HG02678 (cell line): ENCODE results near the gene KCNS1.
"Not testable (repeated sequence)": the region's sequence is repeated elsewhere in the genome, so short reads cannot be mapped to it uniquely, and the experiment has no call there.

Experiments used
- ATAC-seq: cut with Tn5 transposase; IDR thresholded peaks from one replicate; pipeline ENCODE4 v1.9.1; 2021; ENCODE audit warnings: mild to moderate bottlenecking, moderate library complexity; ENCODE audit not compliant: unreplicated experiment

Gene KCNS1

DNA sequence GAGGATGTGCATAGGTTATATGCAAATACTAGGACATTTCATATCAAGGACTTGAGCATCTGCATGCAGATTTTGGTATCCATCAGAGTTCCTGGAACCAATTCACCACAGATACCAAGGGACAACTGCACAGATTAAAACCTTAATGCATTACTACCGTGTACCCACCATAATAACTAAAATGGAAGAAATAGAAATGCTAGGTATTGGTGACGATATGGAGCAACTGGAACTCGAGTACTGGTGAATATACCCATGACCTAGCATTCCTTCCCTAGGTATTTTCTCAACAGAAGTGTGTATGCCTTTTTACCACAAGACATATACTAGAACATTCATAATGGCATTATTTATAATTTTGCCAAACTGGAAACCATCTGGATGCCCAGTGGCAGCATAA lies 18.5 kb downstream of the KCNS1 start:
- ATAC-seq: no peak

DNA sequence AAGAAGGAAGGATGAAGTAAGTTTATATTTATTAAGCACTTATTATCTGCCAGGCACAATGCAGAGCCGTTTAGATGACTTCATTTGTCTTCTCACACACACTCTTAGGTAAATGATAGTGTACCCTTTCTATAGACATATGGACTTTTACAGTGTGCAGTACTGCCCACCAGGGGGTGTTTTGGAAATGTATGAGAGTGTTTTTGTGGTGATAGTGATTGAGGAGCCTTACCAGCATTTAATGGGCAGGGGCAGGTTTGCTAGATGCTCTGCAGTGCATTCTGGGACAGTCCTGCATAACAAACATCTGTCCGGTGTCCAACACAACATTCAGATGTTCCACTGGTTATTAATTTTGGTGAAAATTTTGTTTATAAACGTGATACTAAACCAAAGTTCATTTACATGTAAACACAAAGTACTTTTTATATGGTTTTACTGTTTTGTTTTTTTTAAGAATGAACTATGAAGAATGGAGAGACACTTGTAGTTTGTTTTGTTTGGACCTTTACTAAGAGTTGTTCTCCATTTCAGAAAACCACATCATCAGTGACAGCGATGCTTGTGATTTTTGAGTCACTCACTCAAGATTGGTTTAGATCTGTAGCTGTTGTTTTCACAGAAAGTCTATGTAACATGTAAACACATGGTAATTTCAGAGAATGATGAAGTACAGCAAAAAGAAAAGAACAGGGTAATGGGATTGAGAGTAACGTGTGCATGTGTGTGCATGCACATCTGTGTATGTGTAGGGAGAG lies 19.9 kb downstream of the KCNS1 start:
- ATAC-seq: no peak

DNA sequence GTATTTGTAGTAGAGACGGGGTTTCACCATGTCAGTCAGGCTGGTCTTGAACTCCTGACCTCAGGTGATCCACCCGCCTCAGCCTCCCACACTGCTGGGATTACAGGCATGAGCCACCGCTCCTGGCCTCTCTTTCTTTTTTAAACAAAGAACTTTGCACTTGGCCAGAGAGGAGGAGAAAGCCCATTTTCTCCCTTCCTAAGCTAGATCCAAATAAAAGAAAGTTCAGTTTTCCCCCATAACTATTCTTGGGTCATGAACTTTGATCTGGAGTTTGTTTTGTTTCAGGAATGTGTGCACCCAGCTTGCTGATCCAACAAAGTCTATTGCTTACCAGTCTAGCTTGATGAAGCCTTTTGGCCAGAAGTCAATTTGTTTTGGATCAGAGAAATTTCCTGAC lies 23.4 kb downstream of the KCNS1 start:
- no peak for ATAC-seq

DNA sequence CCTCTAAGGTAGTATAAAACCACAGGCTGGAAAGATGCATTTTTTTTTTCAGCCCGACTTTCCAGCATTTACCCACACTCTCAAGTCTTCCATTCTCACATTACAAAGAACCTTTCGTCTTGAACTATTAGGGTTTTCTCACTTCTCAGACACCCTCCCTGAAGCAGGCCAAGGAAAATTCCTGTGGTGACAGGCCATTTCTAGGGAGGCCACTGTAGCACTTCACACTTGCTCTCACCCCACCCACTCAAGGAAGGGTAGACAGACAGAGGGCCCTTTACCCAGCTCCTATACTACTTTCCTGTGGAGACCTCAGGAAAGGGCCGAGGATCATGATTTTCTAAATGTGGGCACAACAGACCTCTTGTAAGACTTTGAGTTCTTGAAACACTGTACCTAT lies 27.7 kb downstream of the KCNS1 start:
- no peak for ATAC-seq

DNA sequence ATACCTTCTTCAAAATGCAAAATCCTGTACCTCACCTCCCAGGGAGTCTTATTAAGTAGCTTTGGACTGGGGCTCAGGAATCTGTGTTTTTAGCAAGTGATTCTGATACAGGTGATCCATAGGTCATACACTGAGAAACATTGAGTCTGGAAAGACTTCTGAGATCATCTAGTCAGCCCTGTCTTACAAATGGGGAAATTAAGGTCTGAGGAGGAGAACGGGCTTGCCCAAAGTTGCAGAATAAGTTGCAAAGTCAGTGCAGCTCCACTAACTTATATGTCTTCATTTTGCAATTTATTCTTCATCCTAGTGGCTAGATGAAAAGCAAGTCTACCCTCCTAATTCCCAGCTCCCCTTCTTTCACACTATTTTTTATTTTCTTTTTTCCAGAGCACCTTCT lies 28.9 kb downstream of the KCNS1 start:
- no peak for ATAC-seq

DNA sequence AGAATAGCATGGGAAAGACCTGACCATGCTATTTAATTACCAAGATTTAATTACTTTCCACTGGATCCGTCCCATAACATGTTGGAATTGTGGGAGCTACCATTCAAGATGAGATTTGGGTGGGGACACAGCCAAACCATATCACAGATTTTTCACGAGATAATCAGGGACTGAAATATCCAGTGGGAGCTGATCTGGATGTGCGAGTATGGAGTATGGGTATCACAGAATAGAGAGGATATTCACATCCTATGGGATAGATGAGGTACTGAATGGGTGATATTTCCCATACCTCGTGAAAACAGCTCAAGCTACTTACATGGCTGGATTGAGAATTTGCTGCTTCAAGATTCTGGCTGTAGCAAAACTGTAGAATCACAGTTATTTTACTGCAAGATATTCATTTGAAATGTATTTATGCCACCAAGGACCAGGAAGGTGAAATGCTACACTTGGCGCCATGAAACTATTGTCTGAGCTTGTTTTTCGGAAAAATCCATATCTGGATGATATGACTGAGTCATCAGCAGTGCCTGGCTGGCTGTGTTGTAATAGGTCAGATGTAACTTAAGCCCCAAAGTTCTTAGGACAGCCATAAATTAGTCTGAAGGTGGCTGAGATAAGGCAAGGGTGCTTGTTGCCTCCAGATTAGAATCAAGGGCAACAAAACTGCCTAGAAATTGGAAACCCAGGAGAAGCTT lies 29.8 kb downstream of the KCNS1 start:
- ATAC-seq: no peak

DNA sequence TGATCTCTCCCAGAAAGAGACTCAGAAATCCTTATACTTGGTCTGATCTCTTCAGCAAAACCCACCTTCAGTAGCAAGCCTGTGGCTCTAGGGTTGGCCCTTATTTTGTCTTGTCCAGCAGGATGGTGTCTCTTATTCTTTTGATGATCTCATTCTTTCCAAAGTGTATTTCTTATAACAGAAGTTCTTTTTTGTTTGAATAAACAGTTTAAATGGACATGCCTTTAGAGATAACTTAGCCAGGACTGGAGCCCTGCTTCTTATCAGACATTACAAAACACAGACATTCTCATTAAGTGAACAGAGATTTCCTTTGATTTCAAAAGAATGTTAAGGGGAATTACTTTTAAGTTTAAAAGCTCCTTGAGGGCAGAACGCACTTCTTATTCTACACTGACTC lies 31.7 kb downstream of the KCNS1 start:
- no peak for ATAC-seq

DNA sequence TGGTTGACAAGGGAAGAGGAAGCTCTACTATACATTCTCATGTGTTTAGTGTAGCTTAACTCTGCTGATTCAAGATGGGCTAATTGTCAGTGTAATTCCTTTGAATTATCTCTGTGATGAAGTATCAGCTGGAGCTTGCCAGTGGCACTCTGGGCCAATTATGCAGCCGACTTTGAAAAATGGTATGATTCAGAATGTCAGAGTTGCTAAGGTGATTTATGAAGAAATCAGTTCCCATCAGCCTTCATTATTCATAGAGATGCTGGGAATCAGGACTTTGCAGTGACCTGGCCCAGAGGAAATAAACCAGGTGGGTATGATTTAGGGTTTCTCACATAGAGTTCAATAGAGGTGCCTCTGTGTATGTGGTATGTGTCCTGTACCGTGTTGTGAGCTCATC lies 33.4 kb downstream of the KCNS1 start:
- no peak for ATAC-seq

DNA sequence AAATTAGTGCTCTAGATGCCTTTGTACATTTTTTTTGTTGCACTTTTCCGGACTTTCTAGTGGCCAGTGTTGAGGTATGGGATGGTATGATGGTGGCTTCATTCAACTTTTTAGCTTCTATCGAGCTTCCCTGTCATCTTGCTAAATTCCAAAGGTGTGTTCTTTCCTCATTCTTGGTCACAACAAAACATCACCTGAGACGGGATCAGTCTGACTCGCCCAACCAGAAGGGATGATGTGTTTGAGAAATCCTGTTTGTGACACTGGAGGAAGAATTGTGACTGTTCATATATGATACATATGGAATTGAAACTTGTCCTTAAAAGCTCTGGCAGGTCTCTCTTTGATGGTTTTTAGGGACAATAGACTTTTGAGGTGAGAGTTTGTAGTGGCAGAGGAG lies 33.8 kb downstream of the KCNS1 start:
- no peak for ATAC-seq

DNA sequence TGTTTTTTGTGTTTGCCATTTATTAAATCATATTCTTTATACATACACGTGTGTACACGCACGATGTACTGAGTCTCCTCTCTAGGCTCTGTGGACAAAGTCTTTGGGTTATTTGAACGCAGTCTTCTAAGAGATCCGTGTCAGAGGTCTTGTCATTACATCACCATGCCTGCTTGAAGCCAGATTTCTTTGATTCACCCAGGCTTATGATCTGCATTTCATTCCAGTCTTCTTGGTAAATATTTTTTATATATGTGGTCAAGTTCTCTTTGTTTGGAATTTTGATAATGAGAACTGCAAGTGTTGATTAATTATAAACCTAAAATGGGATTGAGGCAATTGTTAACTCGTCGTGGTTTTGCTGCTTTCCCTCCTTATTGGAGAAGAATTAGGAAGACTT lies 34.6 kb downstream of the KCNS1 start:
- no peak for ATAC-seq

DNA sequence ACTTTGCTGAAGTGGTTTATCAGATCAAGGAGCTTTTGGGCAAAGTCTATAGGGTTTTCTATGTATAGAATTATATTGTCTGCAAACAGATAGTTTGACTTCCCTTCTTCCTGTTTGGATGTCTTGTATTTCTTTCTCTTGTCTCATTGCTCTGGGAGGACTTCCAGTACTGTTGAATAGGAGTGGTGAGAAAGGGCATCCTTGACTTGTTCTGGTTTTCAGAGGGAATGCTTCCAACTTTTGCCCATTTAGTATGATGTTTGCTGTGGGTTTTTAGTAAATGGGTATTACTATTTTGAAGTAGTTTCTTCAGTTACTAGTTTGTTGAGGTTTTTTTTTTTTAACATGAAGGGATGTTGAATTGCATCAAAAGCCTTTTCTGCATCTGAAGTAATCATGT lies 36.1 kb downstream of the KCNS1 start:
- ATAC-seq: no peak

DNA sequence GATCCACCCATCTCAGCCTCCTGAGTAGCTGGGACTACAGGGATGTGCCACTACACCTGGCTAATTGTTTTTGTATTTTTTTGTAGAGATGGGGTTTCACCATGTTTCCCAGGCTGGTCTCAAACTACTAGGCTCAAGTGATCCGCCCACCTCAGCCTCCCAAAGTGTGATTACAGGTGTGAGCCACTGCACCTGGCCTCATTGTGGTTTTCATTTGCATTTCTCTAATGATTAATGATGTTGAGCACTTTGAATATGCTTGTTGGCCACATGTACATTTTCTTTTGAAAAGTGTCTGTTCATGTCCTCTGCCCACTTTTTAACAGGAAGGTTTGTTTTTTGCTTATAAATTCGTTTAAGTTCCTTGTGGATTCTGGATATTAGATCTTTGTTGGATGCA lies 37.8 kb downstream of the KCNS1 start:
- not testable (repeated sequence) for ATAC-seq

DNA sequence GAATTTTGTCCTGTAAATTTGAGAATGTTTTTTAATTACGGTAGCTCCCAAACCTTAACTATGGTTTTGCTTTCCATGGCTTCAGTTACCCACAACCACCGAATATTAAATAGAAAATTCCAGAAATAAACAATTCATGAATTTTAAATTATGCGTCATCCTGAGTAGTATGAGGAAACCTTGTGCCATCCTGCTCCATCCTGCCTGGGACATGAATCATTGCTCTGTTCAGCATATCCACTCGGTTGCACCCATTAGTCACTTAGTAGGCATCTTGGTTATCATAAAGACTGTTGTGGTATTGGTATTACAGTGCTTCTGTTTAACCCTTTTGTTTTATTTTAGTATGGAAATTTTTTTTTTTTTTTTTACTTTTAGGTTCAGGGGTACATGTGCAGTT lies 39.7 kb downstream of the KCNS1 start:
- no peak for ATAC-seq

DNA sequence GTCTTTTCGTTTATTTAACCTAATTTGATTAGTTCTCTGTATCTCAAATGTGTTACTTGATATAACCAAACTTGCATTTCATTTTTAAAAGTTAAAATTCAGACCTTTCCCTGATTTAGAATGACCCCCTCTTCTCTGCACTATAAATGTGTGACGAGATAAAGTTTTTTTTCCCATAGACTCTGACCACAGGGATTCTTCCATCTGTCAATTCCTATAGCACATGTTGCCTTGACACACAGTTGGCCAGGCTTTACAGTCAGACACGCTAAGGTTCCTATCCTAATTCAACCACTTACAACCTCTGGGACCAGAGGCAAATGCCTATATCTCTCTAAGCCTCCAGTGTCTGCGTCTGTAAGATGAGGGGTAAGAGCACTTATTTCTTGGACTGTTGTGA lies 40.6 kb downstream of the KCNS1 start:
- no peak for ATAC-seq

DNA sequence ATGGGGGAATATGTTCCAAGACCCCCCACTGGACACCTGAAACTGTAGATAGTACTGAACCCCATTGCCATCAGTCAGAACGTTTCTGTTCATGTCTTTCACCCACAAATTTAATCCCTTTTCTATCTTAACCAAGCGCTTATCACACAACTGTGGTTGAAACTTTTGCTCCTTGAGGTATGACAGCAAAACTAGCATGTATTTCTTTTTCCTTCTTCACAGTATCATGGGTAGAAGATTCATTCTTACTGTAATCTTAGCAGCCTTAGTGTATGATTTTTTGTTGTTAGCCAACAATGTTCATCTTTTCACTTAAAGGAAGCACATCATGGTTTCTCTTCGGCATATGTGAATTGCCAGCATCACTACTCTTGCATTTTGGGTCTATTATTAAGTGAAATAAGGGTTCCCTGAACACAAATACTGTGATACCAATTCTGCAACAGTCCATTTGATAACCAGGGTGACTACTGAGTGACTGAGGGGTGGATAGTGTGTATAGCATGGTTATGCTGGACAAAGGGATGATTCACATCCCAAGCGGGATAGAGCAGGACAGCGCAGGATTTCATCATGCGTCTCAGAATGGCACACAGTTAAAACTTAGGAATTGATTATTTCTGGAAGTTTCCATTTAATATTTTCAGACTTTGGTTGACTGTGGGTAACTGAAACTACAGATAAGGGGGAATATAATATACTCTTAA lies 41.8 kb downstream of the KCNS1 start:
- no peak for ATAC-seq

DNA sequence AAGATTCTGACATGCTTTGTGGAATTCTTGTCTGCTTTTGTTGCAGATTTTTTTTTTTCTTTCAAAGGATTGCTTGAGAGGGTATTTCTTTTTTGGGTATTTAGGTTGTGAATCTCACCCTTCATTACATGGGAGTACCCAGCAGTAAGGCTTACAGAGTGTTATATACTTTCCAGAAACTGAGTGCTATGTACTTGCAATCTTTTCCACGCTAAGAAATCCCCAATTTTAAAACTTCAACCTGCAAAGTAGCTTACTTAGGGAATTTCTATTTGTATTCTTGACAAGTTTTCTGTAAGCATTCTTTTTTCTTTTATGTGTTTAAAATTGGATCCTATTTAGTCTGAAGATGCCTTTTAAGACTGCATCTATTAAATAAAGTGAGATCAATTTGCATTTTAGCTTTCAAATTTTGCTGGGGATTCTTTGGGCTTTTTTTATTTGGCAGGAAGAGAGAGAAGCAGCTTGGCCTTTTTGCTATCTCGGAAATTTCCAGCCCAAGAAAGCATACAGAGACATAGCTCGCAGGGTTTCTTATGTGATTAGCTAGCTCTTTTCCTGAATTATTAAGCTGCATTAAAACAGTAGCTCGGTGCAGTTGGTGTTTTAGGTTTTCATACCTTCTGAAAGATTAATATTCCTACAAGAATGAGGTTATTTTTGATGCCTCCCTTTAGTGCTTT lies 42.6 kb downstream of the KCNS1 start:
- no peak for ATAC-seq

DNA sequence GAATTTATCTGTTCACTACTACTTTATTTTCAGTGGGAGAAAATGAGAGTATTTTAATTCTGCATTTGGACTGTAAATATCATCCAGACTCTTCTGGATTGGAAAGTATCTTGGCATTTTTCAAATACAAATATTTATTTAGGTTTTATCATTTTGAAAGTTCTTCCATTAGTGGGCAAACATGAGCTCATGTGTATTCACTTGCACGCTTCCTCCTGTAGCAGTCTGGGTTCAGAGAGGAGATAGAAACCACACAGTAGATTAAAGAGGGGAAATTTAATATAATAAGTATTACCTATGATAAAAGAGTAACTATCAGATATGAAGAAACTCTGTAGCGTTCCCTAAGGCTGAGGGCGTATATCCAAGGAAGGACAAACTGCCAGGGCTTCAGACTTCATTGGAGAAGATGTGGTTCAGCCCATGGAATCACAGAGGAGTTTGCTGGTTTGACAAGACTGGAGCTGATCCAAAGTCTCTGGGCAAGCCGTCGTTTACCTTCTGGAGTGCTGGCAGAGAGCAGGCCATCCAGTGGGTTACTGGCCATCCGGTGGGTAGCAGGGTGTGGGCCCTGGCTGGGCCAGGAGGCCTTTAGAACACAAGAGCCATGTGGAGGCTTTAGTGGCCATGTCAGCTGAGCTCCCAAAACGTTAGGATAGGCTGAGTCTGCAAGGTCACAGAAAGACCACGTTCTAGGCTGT lies 44.3 kb downstream of the KCNS1 start:
- ATAC-seq: no peak

DNA sequence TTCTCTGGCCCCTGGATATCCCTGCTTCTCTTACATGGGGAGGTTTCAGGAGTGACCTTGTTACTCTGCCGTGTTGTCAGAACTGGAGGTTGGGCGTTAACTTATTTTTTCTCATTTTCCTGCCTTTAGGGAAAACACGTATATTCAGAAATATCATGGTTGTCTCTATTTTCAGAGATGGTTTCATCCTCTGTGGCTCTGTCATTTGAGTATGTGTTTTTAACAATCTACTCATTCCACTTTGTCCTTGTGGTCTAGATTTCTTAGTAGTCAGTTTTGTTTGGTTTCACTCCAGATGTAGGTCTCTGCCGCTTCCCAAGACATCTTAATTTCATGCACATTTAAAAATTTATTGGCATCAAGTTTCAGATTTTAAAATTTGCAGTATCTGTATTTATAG lies 45.9 kb downstream of the KCNS1 start:
- ATAC-seq: no peak

DNA sequence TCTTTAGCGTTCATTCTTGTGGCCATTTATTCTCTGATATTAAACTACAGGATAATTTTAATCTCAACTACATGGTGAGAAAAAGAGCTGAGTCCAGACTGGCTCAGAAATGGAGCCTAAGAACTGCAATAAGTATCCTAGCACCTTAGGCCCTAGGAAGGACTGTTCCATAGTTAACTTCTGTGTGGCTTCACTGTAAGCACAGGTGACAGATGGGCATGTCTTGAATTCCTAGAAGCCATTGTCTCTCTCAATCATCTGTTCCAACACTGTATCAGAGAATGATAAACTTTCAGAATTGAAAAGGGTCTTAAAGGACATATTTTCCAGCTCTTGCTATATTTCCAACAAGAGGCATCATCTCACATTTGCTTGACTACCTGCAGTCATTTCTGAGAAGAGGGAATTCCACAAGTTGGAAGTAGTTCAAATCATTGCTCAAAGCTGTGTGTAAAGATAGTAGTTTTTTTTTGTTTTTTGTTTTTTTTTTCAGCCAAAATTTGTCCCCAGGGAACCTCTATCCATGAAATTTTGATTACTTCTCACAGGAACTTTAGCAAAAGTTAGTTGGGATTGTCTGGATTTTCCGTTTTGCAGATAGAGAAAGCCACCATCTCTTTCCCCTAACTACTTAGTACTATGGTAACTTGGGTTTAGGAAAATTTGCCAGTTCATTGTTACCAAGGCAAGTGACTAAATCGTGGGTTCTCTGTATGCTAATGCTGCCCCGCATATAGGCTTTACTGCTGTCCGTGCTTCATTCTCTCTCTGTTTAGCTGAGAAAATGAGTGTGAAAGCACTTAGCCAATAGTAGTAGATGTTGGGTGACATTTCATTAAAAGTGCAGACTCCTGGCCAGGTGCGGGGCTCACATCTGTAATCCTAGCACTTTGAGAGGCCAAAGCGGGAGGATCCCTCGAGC lies 47.2 kb downstream of the KCNS1 start:
- no peak for ATAC-seq
